PC-3 (cell line): ENCODE data around the gene SGO2.

Experiments used
- CTCF ChIP-seq: fragments of 300-600 bp; sonication (generic); conservative IDR thresholded peaks from 2 replicates; pipeline ENCODE4 v1.5.1; 2017; ENCODE audit warnings: antibody characterized with exemption, low read depth, mild to moderate bottlenecking, low read length
- EZH2phosphoT487 ChIP-seq: fragments of 300-600 bp; sonication (generic); IDR thresholded peaks from 2 replicates; pipeline ENCODE4 v1.6.1; 2018; ENCODE audit warnings: mild to moderate bottlenecking, antibody characterized with exemption, low read length, borderline replicate concordance

GRCh38 chr2:200575957-200576356 is 50.0 kb downstream of the SGO2 start:
- TF ChIP-seq EZH2phosphoT487 (no peak), CTCF (peak; percentile 69)
